ENCODE data around the gene TMEM88. TPM values are rescaled to one million over a fixed set of nuclear protein-coding genes. Genes with fewer than 3 reads are reported as not detected.
"Not testable (repeated sequence)": the region's sequence is repeated elsewhere in the genome, so short reads cannot be mapped to it uniquely, and the experiment has no call there.

TMEM88 gene, protein sequence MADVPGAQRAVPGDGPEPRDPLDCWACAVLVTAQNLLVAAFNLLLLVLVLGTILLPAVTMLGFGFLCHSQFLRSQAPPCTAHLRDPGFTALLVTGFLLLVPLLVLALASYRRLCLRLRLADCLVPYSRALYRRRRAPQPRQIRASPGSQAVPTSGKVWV
- 4.5 TPM for total RNA-seq

DNA sequence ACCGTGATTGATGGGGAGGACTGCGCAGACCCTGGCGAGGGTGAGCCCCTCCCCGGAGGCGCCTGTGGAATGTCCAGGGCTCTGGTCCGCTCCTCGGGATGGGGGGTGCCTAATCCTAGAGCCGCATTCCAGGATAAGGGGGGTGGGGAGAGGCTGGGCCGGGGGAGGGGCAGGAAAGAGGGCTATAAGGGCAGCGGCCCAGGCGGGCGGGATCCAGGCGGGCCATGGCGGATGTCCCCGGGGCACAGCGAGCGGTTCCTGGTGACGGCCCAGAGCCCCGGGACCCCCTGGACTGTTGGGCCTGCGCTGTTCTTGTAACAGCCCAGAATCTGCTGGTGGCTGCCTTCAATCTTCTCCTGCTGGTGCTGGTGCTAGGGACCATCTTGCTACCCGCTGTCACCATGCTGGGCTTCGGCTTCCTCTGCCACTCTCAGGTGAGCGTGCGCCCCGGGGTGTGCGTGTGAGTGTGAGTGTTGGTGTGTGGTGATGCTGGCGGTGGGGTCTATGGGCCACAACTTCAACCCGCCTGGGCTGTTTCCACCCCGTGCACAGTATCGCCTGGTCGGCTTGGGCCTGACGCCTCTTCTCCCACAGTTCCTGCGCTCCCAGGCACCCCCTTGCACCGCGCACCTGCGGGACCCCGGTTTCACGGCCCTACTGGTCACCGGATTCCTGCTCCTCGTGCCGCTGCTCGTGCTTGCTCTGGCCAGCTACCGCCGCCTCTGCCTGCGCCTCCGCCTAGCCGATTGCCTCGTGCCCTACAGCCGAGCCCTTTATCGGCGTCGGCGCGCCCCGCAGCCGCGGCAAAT lies at the start of gene TMEM88:
TSS of gene TMEM88 (plus strand) at position 216 of the 809 bp plus-strand sequence. CDS start at position 225, 9 bp downstream.
- peak; percentile 74 for DNase-seq

DNA sequence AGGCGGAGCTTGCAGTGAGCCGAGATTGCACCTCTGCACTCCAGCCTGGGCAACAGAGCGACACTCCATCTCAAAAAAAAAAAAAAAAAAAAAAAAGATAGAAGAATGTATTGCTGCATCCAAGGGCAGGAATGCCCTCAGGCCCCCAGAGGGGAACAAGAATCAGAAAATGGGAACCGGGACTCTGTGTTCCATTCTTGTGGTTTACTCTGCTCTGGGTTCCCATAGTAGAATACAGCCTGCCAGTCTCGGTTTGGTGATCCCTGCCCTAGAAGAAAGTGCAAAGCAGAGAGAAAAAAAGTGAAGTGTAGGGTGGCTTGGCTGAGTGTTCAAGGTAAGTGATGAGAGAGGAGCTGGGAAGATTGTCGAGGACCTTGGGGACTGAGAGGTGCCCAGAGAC lies 48.3 kb upstream of the TMEM88 start:
- DNase-seq, result no peak

DNA sequence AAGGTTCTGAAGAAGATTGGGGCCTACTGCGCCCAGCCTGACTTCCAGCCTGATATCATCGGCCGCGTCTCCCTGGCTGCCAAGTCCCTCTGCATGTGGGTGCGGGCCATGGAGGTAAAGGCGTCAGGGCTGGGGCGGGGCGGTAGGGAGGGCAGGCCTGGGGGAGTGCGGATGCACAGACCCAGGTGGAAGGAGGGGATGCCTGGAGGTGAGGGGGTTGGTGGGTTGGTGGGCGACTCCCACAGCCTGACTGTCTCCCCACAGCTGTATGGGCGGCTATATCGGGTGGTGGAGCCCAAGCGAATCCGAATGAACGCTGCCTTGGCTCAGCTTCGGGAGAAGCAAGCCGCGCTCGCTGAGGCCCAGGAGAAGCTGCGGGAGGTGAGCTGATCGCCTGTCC lies 47.7 kb upstream of the TMEM88 start:
- no peak for DNase-seq

DNA sequence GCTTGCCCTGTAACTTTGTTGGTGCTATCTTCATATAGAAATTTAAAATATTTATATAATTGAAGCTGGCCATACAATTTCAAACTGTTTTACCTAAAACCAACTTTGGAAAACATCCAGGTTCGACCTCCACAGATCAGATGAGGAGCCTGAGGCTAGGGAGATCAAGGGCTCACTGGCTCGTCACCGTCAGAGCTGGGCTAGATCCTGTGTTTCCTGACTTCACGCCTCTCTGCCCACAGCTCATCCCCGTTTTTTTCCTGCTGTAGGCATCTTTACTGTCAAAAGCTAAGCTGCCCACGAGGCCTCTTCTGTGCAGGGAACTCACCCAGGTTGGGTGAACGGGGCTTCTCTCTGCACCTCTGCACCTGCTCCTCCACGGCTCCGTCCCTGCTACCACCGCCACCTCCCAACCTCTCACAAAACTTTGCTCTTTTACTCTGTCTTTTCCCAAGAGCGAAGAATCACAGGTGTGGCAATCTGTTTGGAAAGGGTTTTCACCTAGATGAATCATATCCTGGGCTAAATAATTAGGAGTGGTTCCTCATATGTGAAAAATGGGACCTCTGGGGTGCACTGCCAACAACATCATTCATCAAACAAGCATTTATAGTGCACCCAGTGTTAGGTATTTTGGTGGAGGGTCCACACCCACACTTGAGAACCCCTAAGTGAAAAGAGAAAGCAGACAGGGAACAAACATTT lies 45.6 kb upstream of the TMEM88 start:
- DNase-seq, result no peak

DNA sequence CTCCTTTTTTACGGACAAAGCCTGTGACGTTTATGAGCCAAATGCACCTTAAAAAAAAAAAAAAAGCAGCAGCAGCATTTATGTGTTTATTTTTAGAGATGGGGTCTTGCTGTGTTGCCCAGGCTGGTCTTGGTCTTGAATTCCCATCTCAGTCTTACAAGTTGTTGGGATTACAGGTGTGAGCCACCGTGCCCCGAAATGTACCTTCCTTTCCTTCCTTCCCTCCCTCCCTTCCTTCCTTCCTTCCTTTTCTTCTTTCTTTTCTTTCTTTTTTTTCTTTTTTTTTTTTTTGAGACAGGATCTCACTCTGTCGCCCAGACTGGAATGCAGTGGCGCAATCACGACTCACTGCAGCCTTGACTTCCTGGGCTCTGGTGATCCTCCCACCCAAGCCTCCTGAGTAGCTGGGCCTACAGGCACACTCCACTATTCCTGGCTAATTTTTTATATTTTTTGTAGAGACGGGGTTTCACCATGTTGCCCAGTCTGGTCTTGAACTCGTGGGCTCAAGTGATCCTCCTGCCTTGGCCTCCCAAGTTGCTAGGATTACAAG lies 45.0 kb upstream of the TMEM88 start:
- not testable (repeated sequence) for DNase-seq

DNA sequence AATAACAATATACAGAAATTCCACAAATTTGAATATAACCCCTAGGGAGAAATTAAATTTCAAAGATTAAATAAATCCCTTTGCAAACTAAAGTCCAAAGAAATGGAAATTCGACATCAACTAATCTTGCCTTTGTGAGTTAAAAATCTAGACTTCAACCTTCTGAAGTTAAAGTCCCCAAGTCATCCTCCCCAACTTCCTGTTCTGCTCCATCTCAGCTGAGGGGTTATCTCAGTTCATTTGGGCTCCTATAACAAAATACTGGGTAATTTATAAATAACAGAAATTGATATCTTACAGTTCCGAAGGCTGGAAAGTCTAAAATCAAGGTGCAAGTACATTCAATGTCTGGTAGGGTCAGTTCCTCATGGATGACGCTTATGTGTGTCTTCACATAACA lies 43.6 kb upstream of the TMEM88 start:
- no peak for DNase-seq

DNA sequence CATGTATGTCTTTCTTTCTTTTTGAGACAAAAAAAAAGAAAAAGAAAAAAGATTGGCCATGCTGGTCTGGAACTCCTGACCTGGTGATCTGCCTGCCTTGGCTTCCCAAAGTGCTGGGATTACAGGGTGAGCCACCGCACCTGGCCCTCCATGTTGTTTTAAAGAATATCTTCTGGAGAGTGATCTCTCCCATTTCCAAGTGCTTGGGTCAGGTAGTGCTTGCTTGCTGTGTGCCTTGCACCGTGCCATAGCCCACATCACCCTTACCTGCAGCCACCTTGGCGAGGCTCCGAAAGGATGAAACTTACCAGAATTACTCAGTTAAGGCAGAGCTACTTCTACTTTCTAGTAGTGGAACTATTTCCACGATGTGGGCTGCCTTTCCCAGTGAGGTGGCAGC lies 39.9 kb upstream of the TMEM88 start:
- no peak for DNase-seq

DNA sequence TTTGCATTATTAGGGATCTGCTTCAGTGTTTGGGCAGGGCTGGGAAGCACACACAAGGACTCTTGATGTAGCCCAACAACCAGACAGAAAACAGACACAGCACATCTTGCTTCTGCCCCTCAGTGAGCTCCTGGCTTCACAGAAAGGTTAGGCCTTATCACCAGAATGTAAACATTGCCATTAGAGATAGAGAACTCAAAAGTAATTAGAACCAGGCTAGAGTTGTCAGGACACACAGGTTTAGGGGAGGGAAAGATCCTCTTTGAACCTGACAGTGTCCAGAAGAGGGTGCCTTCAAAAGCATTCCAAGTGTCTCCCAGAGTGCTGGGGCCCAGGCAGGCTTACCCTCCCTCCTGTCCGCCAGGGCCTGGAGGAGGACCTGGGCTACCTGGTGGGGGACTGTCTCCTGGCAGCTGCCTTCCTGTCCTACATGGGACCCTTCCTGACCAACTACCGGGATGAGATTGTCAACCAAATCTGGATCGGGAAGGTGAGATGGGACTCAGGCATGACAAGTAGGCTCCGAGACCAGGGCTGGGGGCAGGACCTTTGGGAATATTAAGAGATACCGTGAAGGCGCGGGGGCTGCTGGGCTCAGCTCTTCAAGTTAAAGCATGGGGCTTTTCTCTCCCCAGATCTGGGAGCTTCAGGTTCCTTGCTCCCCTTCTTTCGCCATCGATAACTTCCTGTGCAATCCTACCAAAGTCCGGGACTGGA lies 37.8 kb upstream of the TMEM88 start:
- no peak for DNase-seq

DNA sequence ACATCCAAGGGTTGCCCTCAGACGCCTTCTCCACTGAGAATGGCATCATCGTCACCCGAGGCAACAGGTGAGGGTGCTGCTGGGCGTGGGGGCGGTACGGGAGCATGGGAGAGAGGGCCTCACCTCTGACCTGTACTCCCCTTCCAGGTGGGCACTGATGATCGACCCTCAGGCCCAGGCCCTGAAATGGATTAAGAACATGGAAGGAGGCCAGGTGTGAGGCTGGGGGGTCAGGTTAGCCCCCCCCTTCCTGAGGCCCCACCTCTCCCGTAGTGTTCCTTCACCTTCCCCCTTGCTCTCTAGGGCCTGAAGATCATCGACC lies 37.3 kb upstream of the TMEM88 start:
- DNase-seq, result no peak

DNA sequence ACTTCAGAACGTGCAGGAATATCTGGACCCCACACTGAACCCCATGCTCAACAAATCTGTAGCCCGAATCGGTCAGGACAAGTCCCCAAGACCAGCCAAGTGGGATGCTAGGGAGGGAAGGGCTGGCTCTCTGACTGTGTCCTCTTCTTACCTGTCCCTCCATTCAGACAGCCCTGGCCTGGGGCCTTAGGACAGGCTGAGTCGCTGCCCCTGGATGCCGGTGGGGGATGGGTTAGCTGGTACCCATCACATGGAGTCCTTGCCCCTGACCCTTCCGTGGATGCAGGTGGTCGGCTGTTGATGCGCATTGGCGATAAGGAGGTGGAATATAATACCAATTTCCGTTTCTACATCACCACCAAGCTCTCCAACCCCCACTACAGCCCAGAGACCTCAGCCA lies 36.8 kb upstream of the TMEM88 start:
- no peak for DNase-seq

DNA sequence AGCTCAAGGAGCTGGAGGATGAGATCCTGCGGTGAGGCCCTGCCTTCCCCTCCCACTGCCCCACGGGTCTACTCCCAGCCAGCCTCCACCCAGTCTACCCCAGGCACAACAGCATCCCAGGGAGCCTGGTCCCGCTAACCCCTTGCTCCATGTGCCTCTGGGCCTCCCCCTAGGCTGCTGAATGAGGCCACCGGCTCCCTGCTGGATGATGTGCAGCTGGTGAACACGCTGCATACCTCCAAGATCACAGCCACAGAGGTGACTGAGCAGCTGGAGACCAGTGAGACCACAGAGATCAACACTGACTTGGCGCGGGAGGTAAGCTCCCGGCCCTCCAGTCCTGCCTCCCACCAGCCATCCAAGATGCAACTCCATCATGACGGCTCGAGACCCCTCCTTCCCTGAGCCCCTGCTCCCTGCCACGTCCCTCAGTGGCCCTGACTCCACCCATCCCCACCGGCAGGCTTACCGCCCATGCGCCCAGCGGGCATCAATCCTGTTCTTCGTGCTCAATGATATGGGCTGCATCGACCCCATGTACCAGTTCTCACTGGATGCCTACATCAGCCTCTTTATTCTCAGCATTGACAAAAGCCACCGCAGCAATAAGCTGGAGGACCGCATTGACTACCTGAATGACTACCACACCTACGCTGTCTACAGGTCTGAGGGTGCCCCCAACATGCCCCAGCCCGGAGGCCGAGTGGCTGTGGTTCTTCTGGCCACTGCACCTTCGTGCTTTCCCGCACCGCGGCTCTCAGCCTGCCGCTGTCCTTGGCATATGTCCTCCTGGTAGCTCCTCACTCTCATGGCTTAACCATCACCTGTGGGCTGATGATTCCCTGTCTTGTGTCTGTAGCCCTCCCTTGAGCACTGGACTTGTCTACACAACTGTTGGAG lies 35.9 kb upstream of the TMEM88 start:
- DNase-seq, result no peak

DNA sequence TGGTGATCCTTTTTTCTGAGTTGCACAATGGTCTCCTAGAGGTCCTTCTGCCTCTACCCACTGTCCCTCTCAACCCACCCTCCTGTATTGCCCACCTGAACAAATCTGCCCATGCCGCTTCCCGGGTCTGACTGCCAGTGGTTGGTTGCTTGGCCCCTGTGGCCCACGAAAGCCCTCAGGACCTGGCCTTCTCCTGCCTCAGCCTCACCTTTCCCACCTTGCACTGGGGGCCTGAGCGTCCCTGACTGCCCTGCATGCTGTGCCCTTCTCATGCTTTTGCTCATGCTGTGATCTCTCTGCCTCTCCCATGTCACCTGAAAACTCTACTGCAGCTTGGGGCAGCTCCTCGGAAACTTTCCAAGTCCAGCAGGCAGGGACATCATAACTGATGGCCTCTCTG lies 34.6 kb upstream of the TMEM88 start:
- DNase-seq, result no peak

DNA sequence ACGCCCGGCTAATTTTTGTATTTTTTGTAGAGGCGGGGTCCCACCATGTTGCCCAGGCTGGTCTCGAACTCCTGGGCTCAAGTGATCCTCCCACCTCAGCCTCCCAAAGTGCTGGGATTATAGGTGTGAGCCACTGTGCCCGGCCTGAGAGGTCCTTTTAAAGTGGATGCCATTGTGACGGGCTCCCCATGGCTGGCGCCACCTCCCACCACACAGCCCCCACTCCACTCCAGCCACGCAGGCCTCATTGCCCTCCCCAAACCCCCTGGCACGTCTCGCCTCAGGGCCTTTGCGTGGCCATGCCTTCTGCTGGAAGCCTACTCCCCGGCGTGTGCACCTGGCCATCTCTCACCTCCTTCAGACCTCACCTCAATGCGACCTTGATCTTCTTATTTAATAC lies 32.7 kb upstream of the TMEM88 start:
- DNase-seq, result no peak

DNA sequence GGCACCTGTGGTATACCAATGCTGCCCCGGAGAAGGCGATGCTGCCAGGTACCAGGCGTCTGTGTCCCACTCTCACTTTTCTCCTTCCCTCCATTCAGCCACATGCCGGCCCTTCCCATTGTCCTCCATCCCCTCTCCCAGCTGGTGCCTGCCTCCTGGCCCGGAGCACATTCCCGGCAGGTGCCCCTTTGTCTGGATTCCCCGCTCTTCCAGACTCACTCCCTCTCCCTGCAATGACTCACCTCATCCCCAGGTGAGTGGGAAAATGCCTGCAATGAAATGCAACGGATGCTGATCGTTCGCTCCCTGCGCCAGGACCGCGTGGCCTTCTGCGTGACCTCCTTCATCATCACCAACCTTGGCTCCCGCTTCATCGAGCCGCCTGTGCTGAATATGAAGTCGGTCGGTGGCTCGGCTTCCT lies 31.3 kb upstream of the TMEM88 start:
- DNase-seq, result no peak

DNA sequence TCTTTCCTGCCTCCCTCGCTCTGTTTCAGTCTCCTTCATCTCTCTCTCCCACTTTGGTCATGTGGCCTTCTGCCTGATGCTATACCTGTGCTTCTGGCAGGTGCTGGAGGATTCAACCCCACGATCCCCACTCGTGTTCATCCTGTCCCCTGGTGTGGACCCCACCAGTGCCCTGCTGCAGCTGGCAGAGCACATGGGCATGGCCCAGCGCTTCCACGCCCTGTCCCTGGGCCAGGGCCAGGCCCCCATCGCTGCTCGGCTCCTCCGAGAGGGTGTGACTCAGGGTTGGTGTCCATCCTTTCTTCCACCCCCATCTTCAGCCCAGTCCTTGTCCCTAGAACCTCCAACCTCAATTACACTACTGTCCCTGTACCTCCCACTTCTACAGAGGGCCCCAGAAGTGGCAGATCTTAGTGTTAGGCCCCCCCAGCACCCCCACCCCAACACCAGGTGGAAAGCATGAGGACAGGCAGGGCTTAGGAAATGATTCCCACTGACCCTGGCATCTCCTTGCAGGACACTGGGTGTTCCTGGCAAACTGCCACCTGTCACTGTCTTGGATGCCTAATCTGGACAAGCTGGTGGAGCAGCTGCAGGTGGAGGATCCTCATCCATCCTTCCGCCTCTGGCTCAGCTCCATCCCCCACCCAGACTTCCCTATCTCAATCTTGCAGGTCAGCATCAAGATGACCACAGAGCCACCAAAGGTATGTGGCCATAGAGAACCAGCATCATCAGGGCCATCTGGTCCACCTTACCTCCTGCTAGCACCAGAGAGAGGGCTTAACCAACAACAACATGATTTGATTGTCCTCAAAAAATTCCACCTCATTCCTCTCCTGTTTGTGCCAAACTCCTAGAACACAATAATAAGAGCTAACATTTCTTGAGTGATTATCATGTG lies 30.6 kb upstream of the TMEM88 start:
- DNase-seq, result peak; percentile 19

DNA sequence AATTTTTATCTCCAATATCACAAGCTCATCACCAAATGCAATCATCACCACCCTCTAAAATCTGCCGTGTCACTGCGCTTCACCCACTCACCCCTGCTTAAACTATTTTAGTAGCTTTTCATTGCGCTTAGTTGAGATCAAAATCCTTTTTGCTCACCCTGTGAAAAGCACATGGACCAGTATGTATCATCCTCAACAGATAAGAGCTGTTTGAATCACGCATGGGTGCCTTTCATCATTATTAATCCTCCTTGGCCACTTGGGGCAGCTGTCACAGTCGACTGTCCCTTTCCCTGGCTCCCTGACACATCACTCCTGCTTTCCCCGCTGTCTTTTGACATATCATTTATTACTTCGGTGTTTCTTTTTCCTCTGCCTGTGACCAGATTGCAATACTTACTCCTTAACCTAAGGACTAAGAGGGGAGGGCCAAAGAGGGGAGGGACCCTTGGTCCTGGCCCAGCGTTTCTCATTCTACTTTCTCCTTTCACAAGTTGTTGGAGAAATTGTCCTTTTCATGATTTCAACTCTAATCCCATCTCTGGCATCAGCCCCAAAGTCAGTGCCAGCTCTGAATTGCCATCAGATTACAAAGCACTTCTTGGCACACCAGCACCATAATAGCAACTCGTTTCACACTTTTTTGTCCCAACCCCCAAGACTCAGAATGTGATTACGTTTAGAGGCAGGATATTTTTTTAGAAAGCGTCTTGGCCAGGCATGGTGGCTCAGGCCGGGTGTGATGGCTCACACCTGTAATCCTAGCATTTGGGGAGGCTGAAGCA lies 29.5 kb upstream of the TMEM88 start:
- DNase-seq, result peak; percentile 62

DNA sequence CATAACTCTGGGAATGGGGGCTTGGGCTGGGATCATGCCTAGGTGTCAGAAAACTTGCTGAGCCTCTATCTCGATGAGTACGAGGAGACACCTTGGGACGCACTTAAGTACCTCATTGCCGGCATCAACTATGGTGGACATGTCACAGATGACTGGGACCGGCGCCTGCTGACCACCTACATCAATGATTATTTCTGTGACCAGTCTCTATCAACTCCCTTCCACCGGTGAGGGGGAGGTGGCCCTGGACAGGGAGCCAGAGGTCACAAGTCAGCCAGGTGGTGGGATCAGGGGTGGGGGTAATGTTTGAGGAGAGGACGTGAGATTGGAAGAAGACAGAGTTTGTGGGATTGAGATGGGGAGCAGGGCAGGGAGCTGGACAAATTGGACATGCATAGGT lies 24.2 kb upstream of the TMEM88 start:
- no peak for DNase-seq

DNA sequence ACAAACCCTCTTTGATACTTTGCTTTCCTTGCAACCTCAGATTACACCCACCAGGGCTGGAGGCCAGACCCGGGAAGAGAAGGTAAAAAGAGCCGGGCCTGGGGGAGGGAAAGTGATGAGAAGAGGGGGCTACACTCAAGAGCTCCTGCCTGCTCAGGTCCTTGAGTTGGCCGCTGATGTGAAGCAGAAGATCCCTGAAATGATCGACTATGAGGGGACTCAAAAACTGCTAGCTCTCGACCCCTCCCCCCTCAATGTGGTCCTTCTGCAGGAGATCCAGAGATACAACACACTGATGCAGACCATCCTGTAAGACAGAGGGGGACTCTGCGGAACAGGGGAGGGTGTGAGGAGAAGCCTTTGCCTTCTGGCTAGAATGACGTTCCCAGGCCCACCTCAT lies 23.6 kb upstream of the TMEM88 start:
- no peak for DNase-seq

DNA sequence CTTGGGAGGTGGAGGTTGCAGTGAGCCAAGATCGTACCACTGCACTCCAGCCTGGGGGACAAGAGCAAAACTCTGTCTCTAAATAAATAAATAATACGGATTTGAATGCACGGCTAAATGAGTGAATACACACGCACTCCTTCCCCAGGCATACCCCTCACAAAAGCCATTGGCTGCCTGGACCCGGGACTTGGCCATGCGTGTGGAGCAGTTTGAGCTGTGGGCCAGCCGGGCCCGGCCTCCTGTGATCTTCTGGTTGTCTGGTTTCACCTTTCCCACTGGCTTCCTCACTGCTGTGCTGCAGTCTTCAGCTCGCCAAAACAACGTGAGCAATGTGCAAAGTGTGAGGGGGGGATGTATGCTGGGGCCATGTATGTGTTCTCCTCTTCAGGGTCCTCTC lies 22.4 kb upstream of the TMEM88 start:
- DNase-seq, result no peak

All from tongue (tissue), 2 donors.